ENCODE data around the gene SNED1.

Gene SNED1

DNA sequence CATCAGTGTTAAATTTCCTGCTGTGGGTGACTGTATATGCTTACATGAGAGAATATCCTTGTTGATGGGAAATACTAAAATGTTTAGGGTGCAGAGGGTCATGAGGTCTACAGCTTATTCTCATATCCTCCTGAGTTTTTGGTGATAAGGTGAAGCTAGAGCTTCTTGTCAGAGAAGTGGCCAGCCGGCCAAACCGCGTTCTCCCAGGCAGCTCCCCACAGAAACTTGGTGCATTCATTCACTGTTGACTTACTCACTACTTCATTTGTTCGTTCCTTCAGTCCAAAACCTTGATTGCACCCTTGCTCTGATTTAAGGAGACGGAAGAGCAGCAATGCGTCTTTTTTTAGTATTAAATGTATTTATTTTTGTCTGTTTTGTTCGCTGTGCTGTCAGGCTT lies 8.7 kb downstream of the SNED1 start:
- no peak for DNase-seq

DNA sequence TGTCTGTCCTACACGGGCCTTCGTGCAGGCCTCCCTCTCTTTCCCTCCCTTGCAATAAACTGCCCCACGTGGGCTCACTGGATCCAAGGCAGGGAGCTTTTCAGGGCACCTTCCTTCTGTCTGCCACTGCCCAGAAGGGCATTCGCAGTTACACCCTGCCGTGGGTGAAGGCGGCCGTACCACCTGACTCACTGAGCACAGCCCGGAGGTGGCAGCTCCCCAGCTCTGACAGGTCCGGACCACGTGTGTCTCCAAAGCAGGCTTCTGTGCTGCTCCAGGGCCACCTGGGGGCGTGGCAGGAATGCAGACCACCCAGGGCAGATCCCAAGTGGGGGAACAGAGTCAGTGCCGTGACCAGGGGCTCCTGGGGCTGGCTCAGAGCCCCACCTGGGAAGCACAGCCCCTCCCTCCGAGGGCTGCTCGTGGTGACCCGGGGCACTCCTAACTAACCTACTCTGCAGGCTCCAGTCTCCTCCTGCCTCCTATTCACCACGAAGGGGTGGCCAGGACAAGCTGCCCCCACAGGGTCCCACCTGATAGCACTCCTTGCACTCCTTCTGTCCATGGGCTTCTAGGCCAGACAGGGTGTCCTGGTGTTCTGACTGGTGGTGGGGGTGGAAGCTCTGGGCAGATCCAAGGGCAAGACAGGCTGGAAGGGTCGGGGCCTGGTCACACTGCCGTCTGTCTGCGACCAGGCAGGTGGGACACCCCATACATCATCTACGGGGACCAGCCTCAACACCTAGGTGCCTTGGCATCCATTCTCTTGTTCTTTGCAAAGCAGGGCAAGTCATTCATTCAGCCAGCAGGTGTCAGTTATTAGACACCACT lies 9.7 kb downstream of the SNED1 start:
- no peak for DNase-seq

DNA sequence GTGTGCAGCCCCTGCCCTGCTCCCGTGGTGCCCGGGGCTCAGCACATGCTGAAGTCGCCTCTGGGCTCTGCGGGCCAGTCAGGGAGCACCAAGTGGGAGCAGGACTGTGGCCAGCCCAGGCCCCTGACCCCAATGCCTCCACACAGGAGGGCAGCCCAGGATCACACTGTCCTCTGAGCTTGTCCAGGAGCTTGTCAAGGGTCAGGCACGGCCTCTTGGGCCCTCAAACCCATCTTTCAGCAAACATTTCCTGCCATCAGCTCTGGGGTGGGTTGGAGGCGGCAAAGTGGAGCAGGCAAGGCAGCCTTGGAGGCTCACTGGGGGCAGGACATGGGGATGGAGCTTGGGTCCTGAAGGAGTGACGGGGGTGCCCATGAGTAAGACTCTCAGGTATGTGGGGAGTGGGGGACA lies 10.3 kb downstream of the SNED1 start:
- DNase-seq, result no peak

DNA sequence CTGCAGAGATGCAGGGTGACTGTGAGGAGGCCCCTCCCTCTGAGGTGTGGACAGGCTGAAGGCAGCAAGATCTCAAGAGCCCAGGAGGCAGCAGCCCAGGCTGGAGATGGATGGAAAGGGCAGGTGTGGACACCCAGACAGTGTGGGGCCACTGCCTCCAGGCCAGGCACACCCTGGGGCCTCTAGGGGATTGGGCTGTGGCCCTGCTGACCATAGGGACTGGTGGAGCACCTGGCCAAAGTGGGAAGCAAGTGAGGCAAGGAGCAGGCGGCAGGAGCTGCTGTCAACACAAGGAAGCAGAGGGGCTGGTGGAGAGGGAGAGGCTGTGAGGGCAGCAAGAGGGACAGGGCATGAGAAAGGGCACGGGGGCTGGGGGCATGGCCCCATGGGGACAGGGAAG lies 10.8 kb downstream of the SNED1 start:
- DNase-seq, result no peak

DNA sequence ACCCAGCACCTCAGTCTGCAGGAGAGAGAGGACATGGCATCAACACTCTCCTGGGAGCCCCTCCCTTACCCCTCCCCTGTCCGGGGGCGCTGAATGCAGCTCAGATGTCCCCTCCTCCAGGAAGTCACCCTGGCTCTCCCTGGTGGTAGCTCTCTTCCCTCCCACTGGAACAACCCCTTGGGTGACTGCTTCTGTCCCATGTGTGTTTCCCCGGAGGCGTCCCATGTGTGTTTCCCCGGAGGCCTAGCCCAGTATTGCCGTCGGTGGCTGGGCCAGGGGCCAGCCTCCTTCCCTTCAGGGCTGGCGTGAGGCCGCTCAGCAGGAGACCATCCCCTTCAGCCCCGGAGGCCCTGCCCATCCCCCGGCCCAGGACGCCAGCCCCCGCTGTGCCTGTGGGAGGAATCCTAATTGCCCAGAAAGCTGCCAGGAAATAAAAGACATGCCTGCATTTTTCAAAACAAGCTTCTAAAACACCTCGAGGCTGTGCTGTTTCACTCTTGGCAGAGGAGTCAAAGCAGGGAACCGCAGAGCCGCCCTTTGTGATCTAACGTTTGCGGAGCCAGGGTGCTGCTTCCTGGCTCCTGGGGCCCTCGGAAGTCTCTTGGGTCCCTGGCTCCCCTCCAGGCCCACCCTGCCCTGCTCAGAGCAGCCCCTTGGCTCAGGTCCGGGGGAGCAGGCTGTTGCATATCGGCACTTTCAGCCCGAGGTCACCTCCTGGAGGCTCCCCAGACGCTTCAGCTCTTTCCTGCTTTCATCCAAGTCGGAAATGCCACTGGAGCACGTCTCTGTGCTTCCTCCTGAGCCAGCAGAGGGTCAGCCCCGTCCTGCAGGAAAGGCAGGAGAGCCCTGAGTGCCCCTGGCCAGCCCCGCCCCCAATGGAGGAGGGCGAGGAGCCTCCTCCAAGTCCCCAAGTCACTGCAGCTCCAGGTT lies 11.4 kb downstream of the SNED1 start:
- DNase-seq, result no peak

DNA sequence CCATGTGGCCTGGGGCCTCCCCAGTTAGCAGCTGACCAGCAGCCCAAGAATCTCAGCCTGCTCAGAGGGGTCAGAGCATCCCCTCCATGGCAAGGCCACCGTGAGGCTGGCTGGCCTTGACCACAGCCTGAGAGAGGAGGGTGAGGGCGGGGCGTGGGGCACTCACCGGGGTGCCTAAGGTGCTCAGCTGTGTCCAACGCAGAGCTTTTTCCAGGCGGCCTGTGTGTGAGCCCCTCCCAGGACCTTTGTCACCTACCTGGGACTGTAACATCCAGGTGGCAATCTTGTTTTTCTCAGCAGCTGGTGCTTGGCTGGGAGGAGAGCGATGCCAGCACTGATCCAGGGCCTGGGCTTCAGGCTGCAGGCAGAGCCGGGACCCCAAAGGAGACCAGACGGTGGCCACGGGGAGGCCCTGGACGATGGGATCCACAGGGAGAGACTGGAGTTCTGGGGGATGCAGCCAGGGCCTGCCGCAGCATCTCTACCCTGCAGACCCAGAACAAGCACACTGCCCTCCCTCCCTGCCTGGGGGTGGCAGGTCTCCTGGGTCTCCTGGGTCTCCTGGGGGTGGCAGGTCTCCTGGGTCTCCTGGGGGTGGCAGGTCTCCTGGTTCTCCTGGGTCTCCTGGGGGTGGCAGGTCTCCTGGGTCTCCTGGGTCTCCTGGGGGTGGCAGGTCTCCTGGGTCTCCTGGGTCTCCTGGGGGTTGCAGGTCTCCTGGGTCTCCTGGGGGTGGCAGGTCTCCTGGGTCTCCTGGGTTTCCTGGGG lies 12.3 kb downstream of the SNED1 start:
- no peak for DNase-seq

DNA sequence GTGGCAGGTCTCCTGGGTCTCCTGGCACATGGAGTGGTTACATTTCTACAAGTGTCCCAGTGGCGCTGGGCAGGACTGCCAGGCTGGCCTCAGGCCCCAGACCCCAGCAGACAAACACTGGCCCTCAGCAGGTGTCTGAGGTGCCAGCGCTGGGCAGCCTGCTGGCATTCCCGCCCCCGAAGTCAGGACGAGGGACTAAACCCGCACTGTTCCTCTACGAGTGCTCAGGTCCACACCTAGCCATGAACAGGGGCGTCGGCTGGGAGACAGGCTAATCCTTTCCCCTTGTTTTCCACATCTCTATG lies 12.8 kb downstream of the SNED1 start:
- DNase-seq, result no peak

DNA sequence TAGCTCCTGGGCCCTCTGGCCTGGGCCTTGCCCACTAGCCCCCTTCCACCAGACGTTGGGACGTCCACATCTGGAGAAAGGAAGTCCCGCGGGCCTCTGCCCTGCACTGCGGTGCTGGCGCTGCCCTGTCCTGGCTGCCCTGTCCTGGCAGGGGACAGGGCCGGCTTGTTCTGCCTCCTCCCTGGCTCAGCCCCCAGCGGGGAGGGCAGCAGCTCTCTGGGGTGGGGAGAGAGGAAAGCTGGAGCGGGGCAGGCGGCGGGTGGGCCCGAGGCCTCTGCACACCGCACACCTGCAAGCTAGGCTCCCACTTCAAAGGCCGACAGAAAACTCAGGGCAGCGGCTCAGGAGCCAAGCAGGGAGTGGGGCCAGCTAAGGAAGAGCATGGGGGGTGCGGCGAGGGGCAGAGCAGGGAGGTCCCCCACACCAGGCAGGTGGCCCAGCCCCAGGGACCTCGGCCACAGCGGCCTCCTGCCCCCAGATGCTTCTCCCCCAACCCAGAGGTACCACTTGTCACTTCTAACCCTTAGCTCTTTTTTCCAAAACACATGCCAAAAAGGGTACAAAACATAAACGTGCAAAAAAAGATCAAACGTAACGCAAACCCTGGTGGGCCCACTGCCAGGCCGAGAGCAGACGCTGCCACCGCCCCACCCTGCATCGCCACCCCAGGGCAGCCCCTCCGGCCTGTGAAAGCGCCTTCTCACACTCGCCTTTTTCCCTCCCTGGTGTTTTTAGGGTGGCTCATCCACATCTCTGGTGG lies 13.5 kb downstream of the SNED1 start:
- DNase-seq, result no peak

DNA sequence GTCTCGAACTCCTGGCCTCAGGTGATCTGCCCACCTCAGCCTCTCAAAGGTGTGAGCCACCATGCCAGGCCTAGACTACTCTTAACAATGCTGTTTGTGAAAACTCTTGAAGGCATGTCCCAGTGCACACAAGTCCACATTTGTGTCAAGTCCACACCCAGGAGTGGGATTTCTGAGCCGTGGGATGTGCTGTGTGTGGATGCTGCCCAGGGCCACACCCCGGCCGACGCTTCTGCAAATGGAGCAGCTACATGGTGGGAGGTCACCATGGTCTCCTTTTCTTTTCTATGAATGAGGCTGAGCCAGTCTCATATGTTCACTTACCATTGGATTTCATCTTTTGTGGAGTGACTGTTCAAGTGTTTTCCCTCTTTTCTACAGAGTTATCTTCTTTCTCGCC lies 15.8 kb downstream of the SNED1 start:
- no peak for DNase-seq

DNA sequence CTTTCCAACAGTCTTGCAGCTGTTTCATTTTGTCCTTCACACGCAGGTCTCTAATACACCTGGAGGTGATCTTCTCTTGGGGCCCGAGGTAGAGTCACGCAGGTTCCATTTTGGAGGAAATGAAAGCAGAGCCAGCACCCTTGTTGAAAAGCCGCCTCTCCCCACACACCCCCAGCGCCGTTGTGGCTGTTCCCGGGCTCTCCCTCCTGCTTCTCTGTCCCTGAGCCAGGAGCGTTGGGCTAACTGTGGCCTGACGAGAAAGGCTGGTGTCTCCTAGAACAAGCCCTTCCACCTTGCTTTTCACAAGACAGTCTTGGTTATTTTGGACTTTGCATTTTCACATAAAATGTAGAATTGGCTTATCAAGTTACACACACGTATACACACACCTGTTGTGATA lies 16.3 kb downstream of the SNED1 start:
- DNase-seq, result no peak

DNA sequence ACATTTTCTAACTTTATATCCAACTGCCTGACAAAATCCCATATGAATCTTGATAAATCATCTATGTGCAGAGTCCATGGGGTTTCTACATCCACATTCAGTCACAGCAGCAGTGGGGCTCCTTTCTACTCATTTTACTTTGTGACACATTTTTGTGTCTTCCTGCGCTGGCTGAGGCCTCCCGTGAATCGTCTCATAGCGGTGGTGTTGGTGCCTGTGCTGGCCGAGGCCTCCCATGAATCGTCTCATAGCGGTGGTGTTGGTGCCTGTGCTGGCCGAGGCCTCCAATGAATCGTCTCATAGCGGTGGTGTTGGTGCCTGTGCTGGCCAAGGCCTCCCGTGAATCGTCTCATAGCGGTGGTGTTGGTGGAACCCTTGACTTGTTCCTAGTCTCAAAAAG lies 17.0 kb downstream of the SNED1 start:
- no peak for DNase-seq

DNA sequence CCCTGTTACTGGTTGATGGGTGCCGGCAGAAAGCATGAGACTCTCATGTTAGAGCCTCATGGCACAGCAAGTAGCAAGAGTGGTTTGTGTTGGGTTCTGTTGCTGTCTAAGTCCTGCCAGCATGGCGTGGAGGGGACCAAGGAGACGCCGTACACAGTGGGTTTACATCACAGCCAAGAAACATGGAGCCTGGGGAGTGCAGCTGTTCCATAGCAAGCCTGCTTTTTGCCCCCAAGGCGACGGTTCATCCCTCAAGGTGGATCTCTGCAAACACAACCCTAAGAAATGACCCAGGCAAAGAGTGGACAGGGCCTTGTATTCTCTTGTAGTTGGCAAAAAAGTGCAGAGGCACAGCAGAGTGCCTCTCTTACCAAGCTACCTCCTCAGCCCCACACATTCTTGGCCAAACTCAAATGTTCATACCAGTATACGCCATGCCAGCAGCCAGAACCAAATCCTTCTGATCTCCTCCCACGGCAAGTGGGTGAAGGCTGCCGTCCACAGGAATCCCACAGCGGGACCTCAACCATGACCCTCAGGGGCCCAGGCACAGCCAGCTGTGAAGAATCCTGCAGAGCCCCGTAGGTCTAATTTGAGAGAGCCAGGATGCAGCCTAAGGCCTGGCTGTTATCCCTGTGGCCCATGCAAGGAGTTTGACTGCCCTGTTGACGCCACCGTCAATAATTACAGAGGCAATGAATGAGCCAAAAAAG lies 19.0 kb downstream of the SNED1 start:
- no peak for DNase-seq

DNA sequence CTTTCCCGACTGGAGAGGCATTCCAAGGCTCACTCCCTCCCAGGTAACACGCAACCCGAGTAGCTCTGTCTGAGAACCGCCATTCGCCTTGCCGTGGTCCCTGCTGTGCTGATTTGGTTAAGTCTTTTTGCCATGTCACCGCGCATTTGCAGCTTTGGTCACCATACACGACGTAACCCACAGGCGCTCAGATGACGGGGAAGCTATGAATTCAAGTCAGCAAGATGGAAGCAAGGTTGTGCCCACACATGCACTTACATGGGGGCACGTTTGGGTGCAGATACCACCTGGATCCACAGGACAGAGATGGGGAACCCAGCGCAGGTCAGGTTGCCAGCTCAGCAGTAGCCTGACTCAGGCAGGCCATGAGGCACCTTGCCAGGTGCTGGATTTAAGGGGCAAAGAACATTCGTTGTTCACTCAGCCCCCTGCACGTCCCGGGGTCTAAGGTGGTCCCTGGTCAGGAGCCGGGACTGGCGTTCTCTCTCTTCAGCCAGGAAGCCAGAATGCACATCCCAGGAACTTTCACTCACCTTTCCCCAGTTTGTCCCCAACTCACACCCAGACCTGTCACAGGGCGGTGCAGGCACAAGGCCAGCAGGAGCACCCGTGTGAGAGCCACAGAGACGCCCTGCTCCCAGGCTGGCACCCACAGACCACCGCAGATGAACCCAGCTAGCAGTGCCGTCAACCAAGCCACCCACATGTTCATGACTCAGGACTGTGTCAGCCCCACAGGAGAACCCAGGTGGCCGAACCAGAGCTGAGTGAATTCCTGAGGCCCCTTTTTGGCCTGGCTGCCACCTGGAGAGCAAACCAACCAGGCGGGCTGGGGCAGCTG lies 19.9 kb downstream of the SNED1 start:
- no peak for DNase-seq

DNA sequence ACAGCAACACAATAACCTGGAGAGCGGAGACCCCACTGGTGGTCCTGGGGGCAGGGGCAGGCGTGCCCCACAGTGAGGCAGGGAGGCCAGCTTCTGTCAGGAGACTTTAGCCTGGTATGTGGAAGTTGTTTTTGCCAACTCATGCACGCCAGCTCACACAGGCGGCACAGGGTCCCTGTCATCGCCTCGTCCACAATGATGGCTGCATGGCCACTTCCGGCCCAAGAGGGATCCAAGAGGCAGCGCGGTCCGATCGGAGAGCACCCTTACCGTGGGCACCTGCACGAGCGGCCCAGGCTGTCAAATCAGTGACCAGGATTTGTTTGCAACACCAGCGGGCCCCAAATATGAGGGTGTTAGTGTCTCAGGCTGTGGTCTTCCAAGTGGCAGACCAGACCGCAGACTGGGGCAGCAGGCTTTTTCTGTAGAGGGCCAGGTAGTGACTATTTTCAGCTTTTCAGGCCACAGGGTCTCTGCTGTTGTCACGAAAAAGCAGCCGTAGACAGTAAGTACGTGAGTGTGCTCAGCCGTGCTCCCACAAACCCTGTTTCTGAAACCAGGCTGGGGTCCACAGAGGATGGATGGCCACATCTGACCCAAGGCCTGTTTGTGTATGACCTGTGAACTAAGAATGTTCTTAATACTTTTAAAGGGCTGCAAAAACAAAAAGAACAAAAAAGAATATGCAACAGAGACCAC lies 21.2 kb downstream of the SNED1 start:
- DNase-seq, result no peak

DNA sequence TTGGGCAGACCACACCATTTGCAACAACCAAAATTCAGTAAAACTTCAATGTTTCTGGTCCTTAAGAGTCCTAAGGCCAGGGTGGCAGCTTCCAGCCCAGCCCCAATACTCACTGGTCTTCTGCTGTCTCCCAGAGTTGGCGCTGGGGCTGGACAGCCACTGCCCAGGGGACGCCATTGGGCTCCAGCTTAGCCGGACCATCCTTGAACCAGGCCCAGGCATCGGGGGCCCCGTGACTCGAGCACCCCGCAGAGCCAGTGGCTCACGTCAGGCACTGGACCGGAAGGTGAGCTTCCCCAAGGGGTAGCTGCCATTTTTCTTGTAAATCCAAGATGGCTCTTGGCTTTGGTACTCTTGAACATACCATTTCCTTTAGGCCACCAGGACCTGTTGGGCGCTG lies 21.8 kb downstream of the SNED1 start:
- DNase-seq, result no peak

DNA sequence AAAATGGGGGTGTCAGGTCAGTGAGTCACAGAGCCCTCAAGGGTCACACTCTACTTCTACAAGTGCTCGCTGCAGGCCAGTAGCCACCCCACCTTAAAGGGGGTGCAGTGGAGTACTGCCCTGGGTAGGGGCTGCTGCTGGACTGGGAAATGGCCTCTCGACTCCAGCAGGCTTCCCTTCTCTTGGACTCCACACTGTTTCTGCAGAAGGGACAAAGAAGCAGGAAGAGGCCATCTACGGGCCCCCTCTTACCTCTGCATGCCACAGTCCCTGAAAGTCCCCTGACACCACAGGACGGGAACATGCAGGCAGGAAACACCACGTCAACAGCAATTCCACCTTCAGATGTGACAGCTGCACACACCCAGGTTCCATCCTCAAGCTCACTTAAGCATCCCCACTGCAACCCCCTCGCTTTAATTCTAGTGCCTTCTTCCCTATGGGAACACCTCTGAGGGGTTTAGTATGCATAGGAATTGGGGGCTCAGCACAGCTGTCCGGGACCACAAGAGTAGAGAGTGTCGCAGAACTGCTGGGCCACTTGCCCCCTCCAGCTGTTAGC lies 22.3 kb downstream of the SNED1 start:
- no peak for DNase-seq

DNA sequence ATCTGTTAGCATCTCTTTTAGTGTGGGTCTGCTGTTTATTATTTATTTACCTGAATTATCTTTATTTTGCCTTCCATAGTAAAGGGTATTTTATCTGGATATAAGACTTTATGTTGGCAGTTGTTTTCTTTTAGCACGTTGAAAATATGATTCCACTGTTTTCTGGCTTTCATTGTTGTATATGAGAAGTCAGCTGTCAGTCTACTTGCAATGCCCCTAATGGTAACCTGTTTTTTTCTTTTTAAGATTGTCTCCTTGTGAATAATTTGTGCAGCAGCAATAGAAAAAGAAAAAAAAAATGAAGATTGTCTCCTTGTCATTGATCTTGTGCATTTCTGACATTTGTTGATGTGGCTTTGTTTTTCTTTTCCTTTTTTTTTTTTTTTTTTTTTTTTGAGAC lies 27.2 kb downstream of the SNED1 start:
- no peak for DNase-seq

DNA sequence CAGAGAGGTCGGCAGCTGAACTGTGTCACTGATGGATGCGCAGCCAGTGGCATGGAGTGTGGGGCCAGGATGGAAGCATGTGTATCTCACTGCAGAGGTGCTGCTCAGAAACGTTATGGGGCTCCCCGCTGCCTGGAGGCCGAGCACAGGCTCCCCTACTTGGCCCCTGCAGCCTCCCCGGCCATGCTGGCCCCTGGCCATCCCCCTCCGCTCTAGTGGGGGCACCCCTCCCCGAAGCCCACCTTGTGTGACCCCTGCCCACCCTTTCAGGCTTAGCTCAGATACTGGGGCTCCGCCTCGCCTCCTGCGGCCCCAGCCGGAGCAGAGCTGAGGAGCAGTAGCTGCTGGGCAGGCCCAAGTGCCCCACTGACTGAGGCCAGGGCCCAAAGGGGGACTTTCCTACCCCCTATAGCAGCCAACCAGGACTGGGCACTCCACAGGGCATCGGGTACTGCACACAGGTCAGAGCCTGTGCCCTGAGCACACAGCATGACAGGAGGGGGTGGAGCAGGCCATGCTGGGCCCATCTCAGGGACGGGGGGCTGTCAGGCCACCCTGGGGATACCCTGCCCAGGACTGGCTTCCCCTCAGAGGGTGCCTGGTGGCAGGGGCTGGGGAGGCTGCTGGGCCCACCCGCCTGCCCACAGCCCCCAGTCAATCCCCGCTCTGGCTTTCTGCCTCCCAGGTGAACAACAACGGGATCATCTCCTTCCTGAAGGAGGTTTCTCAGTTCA lies 31.3 kb downstream of the SNED1 start:
- no peak for DNase-seq

DNA sequence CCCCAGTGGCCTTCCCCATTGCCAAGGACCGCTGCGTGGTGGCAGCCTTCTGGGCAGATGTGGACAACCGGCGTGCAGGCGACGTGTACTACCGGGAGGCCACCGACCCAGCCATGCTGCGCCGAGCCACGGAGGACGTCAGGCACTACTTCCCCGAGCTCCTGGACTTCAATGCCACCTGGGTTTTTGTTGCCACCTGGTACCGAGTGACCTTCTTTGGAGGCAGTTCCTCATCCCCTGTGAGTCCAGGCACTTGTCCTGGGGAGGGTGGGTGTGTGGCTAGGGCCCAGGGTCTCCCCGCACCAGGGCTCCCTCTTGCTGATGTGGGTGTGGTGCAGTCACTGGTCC lies 31.9 kb downstream of the SNED1 start:
- DNase-seq, result no peak

DNA sequence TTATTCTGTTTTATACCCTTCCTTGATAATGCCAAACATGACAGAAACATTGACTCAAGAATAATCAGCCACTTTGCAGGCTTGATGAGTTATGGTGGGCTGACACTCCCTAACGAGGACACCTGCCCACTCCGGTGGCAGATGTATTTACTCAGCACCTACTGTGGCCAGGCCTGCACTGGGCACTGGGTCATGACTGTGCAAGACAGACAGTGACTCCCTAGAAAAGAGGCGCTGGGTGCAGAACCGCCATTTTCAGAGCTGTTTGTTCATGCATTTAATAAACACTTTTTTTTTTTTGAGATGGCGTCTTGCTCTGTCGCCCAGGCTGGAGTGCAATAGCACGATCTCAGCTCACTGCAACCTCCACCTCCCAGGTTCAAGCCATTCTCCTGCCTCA lies 32.5 kb downstream of the SNED1 start:
- no peak for DNase-seq

All from activated CD4-positive, CD25-positive, alpha-beta regulatory T cell (primary cell).